Activated CD8-positive, alpha-beta memory T cell treated with anti-CD3 and anti-CD28 coated beads for 36 hours (primary cell): Measurements from ENCODE around the gene ASIP. TPM values are rescaled to one million over a fixed set of nuclear protein-coding genes. Genes with fewer than 3 reads are reported as not detected.
"Not testable (repeated sequence)": the region's sequence is repeated elsewhere in the genome, so short reads cannot be mapped to it uniquely, and the experiment has no call there.

ENCODE experiments used
- CTCF ChIA-PET: fragments of 350-600 bp; sonication (Branson Sonifier 250); formaldehyde crosslinking; loops from one replicate; lab custom pipeline; 2021; ENCODE audit warnings: antibody characterized with exemption; lab: Charles Lee
- POLR2A ChIA-PET: fragments of 350-600 bp; sonication (Branson Sonifier 250); formaldehyde crosslinking; loops from one replicate; lab custom pipeline; 2021; ENCODE audit warnings: antibody characterized with exemption; lab: Charles Lee
- total RNA-seq, 2 experiments: library from RNA; stranded (reverse); gene quantifications; one replicate each; pipeline ENCODE4 v1.2.3, GENCODE V29; 2021

ASIP gene, protein sequence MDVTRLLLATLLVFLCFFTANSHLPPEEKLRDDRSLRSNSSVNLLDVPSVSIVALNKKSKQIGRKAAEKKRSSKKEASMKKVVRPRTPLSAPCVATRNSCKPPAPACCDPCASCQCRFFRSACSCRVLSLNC
- not detected for total RNA-seq

GRCh38 chr20:34240693-34241615 is at the start of gene ASIP:
Gene ASIP, plus strand, starts transcription at chr20:34241423. Its CDS starts 18,952 bp downstream, at chr20:34260375.
- ChIA-PET POLR2A (no interaction called here), CTCF (no interaction called here)

DNA sequence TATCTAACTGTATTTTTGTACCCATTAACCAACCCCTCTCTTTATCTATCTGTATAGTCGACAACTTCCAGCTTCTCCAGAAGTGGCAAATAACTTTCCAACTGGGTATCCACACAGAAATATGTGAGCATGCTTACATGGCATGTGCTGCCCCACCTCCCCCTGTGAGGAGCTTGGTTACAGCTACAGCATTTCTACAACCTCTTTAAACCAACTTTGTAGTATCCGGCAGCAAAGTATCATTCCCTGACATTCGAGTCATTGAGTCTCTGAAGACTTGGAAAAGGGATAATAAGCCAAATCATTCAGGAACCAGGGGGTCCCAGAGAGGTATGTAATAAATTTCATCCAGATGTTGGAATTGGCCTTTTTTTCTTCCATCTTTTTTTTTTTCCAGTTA is 48.2 kb upstream of the ASIP start:
- ChIA-PET CTCF (no interaction called here), POLR2A (no interaction called here)

DNA sequence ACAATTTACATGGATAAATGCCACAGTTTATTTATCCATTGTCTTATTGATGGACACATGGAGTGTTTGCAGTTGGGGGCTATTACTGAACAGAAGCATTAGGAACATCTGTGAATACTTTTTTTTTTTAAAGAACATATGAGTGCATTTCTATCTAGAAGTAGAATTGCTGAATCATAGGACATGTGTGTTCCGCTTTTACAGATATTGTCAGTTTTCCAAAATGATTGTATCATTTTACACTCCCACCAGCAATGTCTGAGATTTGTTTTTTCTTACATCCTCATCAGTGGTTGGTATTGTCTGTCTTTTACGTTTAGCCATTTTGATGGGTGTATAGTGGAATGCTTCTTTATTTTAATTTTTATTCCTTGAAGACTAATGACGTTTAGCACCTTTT is 42.0 kb upstream of the ASIP start:
- POLR2A ChIA-PET, result no interaction called here
- CTCF ChIA-PET, result no interaction called here

GRCh38 chr20:34200023-34200422 is 41.2 kb upstream of the ASIP start:
- ChIA-PET CTCF (no interaction called here), POLR2A (no interaction called here)

- ChIA-PET CTCF (no interaction called here), POLR2A (no interaction called here)
Observed at GRCh38 chr20:34201531-34201930, 39.7 kb upstream of the ASIP start.

GRCh38 chr20:34205172-34205880 is 35.9 kb upstream of the ASIP start:
- CTCF ChIA-PET, POLR2A ChIA-PET: not testable (repeated sequence)

DNA sequence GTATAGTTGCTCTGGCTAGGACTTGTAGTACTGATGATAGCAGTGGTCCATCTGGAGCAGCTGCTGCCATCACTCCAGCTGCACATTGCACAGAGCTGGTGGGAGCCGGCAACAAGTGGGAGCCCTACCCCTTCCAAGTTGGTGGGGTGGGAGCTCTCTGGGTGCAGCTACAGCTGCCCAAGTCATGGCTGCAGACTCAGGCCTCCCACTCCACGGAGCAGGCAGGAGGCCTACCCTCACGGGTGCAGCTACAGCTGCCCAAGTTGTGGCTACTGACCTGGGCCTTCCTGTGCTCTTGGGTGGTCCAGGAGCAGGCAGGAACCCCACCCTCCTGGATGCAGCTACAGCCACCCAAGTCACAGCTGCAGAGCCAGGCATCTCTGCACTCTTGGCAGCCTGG is 32.1 kb upstream of the ASIP start:
- CTCF ChIA-PET, result no interaction called here
- POLR2A ChIA-PET, result no interaction called here

DNA sequence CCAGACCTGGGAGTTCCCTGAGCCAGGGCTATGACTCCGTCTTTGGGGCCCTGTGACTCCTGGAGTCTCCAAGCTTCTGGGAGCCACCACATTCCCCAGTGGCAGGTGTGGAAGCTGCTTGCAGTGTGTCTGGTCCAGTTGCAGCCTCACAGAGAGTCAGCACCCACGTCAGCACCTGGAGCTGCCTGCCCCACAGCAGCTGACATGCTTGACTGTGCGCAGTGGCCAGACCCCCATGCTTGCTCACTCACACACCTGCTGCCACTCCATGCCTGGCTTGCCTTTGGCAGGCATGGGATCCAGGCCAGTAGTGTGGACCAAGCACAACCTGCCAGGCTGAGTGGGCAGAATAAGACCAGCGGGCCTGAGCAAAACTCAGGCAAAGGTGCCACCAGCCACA is 31.0 kb upstream of the ASIP start:
- POLR2A ChIA-PET, result no interaction called here
- CTCF ChIA-PET, result no interaction called here

GRCh38 chr20:34211591-34211990 is 29.6 kb upstream of the ASIP start:
- CTCF ChIA-PET, result no interaction called here
- POLR2A ChIA-PET, result no interaction called here

DNA sequence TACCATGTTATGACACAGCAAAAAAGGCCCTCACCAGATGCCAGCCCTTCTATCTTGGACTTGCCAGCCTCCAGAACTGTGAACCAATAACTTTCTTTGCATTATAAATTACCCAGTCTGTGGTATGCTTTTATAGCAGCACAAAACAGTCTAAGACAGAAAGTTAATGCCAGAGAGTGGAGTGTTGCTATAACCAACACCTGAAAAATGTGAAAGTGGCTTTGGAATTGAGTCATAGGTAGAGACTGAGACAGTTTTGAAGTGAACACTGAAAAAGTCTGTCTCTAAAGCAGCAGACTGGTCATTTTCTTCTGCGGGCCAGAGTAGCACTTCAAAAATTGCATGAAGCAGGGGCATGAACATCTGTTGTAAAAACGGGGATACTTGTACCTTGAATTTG is 28.0 kb upstream of the ASIP start:
- ChIA-PET POLR2A (no interaction called here), CTCF (no interaction called here)

- CTCF ChIA-PET, result interaction anchor here (1.0 kb wide), 1 partner anchor 33 kb away, joined by 3 read pairs; no protein-coding TSS in a partner anchor
Observed at GRCh38 chr20:34215711-34216381, 25.4 kb upstream of the ASIP start.

DNA sequence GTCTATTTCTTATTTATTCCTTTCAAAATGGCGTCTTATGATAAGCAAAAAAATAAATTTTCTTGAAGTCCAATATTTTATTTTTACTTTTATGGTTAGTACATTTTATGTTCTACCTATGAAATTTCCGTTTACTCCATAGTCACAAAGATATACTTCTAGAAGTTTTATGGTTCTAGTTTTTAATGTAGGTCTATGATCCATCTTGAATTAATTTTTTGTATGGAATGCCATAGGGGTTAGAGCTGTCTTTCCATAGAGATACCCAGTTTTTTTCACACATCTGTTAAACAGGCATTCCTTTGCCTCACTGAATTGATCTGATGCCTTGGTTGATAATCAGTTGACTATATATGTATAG is 24.9 kb upstream of the ASIP start:
- CTCF ChIA-PET, result interaction anchor here (1.0 kb wide), 1 partner anchor 33 kb away, joined by 3 read pairs; no protein-coding TSS in a partner anchor
- POLR2A ChIA-PET, result no interaction called here

More at GRCh38 chr20:34215711-34216381, 25.4 kb upstream of the ASIP start:
- POLR2A ChIA-PET, result no interaction called here

DNA sequence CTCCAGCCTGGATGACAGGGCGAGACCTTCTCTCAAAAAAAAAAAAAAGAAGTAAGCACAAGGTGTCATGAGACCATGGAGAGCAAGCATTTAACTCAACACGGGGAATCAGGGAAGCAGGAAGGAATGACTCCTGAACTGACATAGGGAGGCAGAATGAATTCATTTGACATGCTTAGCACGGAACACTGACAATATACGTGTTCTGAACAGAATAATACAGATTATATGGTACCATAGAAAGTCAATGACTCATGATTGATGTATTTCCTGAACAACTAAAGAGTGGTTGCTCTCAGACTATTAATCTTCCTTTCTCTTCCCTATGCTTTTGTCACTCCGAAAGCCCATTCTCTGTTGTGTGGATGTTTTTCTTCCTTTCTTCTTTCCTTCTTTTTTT is 20.7 kb upstream of the ASIP start:
- CTCF ChIA-PET, result no interaction called here
- POLR2A ChIA-PET, result no interaction called here

- ChIA-PET CTCF (interaction anchor here (0.6 kb wide), 2 partner anchors 323 to 605 kb away, joined by 3 read pairs; no protein-coding TSS in a partner anchor), POLR2A (no interaction called here)
Observed at GRCh38 chr20:34222208-34222607, 19.0 kb upstream of the ASIP start.

DNA sequence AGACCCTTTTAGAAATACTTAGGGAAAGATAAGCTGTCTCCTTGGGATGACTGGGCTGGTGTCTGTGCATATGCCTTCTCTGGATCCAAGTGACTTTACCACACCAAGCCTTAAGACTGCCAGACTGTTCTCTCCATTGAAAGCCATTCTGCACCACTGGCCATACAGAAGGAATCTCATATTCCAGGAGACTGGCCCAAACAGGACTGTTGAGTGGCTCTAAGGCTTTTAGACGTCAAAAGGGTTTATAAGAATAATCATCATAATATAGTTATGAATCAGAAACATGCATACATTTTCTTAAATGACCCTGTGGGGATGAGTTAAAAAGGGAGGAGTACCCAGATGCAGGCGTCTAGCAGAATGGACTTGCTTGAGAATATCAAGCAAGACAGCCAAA is 17.0 kb upstream of the ASIP start:
- POLR2A ChIA-PET, CTCF ChIA-PET: not testable (repeated sequence)

GRCh38 chr20:34231634-34232033 is 9.6 kb upstream of the ASIP start:
- CTCF ChIA-PET, result interaction anchor here (0.6 kb wide), 1 partner anchor 496 kb away, joined by 3 read pairs; no protein-coding TSS in a partner anchor
- POLR2A ChIA-PET, result no interaction called here

DNA sequence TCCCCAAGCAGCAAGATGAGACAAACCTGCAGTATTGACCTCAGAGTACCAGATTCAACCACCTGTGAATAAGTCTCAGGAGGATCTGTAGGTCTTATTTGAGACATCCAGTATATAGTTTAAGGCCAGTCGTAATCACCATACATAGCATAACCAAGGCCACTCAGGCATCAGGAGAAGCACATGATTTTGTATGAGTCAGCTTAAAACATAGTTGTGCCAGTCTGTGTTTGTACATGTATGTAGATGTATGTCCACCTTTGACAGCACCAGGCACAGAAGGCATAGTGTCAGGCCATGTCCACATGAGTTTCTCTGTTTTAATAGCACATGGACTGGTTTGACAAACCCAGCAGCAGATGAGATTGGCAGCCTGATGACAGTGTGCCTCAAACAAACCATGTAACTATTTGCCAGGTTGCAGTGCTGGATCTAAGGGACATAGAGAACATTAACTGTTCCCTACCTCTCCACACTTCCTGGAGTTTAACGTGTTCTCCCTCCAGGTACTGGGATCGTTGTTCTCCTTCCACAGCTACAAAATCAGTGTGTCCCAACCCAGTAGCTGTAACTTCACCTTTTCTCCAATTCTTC is 8.6 kb upstream of the ASIP start:
- ChIA-PET POLR2A (interaction anchor here (0.6 kb wide), 1 partner anchor 141 kb away, joined by 4 read pairs; no protein-coding TSS in a partner anchor), CTCF (interaction anchor here (1.5 kb wide), 1 partner anchor 10 kb away, joined by 3 read pairs; no protein-coding TSS in a partner anchor)

DNA sequence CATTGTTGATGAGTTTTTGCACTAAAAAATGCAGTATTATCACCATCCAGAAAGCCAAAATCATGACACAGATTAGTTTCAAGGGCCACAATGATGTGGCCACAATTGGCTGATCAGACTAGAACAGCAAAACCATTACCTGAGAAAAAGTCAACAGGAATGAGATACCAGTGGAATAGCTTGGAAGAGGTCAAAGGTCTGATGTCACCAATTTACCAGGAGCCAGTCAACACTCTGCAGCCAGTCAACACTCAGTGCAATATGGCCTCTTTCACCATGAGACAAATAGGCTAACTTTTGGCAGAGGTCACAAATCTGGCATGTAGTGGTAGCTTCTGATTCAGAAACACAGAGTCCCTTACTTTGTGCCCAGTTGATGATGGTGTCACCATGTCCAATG is 7.5 kb upstream of the ASIP start:
- ChIA-PET CTCF (interaction anchor here (1.5 kb wide), 1 partner anchor 9 kb away, joined by 3 read pairs; no protein-coding TSS in a partner anchor), POLR2A (no interaction called here)

DNA sequence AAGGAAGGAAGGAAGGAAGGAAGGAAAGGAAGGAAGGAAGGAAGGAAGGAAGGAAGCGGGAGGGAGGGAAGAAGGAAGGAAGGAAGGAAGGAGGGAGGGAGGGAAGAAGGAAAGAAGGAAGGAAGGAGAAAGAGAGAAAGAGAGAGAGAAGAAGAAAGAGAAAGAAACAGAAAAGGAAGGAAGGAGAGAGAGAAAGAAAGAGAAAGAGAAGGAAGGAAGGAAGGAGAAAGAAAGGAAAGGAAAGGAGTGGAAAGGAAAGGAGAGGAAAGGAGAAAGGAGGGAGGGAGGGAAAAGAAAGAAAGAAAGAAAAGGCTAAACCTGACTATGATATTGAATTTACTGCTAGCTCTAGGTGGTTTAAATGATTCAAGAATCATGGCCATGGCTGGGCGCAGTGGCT is 5.3 kb upstream of the ASIP start:
- POLR2A ChIA-PET, result no interaction called here
- CTCF ChIA-PET, result no interaction called here
